ENCODE results near the gene SETD7.

SETD7 gene

DNA sequence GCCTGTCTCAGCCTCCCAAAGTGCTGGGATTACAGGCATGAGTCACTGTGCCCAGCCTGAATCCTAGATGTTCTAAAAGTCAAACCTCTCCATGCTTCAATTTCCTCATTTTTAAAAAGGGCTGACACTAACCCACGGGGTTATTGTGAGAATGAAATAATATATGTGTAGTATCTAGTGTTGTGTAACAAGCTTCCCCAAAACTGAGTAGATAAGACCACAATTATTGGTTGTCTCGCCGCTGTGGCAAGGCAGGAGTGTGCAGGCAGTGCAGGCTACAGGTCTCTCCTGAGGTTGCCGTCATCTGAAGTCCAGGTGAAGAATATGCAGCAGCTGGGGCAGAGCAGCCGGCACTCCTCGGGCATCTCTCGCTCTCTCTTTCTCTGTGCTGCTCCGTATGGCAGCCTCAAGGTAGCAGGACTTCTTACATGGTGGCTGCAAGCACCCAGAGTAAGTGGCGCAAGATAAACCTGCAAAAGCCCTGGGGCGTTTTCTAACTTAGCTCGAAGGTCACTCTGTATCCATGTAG, 71.2 kb downstream of the SETD7 start:
- no peaks in the 10 kb centered on the region for H3K27me3 ChIP-seq
- H3K9me3 ChIP-seq: no peaks in the 10 kb centered on the region
- H3K36me3 ChIP-seq: no peaks in the 10 kb centered on the region
- peaks cover 0 to 8% (median 0%) of the 10 kb centered on the region in 4 donors for H3K4me1 ChIP-seq
- DNase-seq: no peak
- intact Hi-C loops (cut with DNase I; ENCODE audit: low total_unique reads): no loop called here
- no peak overlapping the region for H3K27ac ChIP-seq
- H3K4me3 ChIP-seq: no peak overlapping the region
- TF ChIP-seq, protein P1, sequence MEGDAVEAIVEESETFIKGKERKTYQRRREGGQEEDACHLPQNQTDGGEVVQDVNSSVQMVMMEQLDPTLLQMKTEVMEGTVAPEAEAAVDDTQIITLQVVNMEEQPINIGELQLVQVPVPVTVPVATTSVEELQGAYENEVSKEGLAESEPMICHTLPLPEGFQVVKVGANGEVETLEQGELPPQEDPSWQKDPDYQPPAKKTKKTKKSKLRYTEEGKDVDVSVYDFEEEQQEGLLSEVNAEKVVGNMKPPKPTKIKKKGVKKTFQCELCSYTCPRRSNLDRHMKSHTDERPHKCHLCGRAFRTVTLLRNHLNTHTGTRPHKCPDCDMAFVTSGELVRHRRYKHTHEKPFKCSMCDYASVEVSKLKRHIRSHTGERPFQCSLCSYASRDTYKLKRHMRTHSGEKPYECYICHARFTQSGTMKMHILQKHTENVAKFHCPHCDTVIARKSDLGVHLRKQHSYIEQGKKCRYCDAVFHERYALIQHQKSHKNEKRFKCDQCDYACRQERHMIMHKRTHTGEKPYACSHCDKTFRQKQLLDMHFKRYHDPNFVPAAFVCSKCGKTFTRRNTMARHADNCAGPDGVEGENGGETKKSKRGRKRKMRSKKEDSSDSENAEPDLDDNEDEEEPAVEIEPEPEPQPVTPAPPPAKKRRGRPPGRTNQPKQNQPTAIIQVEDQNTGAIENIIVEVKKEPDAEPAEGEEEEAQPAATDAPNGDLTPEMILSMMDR (IDR thresholded peaks at IDR 0.05): no peak

DNA sequence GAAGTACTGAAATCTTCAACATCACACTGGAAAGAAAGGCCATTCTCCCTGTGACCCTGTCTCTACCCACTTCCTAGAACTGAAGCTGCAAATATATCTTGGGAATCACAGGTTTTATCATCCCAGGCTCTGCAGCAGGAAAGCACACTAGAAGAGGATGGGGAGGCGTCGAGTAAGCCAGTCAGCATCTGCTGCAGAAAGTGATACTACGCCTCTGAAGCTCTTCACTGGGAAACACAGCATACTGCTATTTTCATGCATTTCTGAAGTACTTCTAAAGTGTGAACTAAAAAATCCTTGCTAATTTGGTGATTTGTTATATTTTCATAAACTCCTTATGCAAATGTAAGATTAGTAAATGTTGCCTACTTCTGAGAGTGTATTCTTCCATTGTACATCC, 73.0 kb downstream of the SETD7 start:
- no peaks in the 10 kb centered on the region for H3K9me3 ChIP-seq
- intact Hi-C loops (cut with DNase I; ENCODE audit: low total_unique reads): no loop called here
- H3K4me3 ChIP-seq: no peak overlapping the region
- no peaks in the 10 kb centered on the region for H3K36me3 ChIP-seq
- H3K4me1 ChIP-seq: peaks cover 0 to 27% (median 6%) of the 10 kb centered on the region in 4 donors
- TF ChIP-seq, protein P1 (IDR thresholded peaks at IDR 0.05): no peak
- DNase-seq: no peak
- H3K27ac ChIP-seq: no peak overlapping the region
- H3K27me3 ChIP-seq: no peaks in the 10 kb centered on the region

DNA sequence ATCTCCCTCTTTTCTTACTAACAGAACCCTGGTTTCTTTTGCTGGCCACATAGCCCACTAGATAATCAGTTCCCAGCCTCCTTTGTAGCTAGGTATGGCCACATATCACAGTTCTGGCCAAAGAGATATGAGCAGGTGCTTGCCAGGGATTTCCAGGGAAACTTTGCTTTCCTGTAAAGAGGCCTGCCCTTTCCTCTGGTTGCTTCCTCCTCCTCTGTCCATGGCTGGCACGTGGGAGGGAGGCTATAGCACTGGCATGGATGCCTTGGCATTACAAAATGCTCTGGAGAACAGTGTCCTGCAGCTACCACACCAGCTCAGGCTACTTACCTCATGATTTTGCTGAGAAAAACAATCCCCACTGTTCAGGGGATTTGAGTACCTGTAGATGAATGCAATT, 74.6 kb downstream of the SETD7 start:
- no peaks in the 10 kb centered on the region for H3K27me3 ChIP-seq
- intact Hi-C loops (cut with DNase I; ENCODE audit: low total_unique reads): no loop called here
- H3K27ac ChIP-seq: no peak overlapping the region
- H3K9me3 ChIP-seq: no peaks in the 10 kb centered on the region
- DNase-seq: no peak
- TF ChIP-seq, protein P1 (IDR thresholded peaks at IDR 0.05): no peak
- H3K4me1 ChIP-seq: peaks cover 0 to 34% (median 12%) of the 10 kb centered on the region in 4 donors
- no peak overlapping the region for H3K4me3 ChIP-seq
- H3K36me3 ChIP-seq: no peaks in the 10 kb centered on the region

DNA sequence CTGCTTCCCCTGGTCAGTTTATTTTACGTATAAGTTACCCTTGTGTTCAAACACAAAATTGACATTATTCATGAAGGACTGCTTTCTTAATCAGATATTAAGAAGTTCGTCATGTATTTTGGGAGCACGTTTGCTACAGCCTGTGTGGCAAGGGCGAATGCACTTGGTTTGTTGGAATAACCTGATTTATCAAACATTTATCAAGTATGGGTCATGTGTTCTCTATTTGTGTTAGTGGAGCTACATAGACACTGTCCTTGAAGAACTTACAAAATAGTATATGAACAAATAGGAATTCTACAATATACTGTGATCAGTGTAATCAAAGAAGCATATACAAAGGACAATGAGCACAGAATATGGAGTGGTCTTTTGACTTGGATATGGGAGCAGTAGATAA, 79.7 kb downstream of the SETD7 start:
- intact Hi-C loops (cut with DNase I; ENCODE audit: low total_unique reads): no loop called here
- Histone ChIP-seq H3K9me3 (no peaks in the 10 kb centered on the region), H3K27ac (no peak overlapping the region), H3K27me3 (no peaks in the 10 kb centered on the region), H3K4me3 (no peak overlapping the region), H3K36me3 (peaks cover 13 to 19% (median 19%) of the 10 kb centered on the region in 3 donors), H3K4me1 (peaks cover 0 to 34% (median 12%) of the 10 kb centered on the region in 4 donors)
- TF ChIP-seq, protein P1 (IDR thresholded peaks at IDR 0.05): no peak
- DNase-seq: no peak

DNA sequence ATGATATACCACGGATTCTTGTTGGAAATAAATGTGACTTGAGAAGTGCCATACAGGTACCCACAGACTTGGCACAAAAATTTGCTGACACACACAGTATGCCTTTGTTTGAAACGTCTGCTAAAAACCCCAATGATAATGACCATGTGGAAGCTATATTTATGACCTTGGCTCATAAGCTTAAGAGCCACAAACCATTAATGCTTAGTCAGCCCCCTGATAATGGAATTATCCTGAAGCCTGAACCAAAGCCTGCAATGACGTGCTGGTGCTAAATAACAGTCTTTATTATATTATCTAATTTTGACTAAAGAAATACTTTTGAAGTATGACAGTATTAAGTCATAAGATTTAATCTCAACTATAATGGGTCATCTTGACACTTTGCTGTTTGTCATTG, 83.2 kb downstream of the SETD7 start:
- Histone ChIP-seq H3K4me3 (no peak overlapping the region), H3K27me3 (no peaks in the 10 kb centered on the region), H3K9me3 (no peaks in the 10 kb centered on the region), H3K4me1 (peaks cover 0 to 31% (median 19%) of the 10 kb centered on the region in 4 donors), H3K27ac (no peak overlapping the region), H3K36me3 (peaks cover 13 to 19% (median 19%) of the 10 kb centered on the region in 3 donors)
- TF ChIP-seq, protein P1 (IDR thresholded peaks at IDR 0.05): no peak
- no peak for DNase-seq
- intact Hi-C loops (cut with DNase I; ENCODE audit: low total_unique reads): no loop called here
